Measurements from ENCODE around the gene MFNG.

MFNG gene

DNA sequence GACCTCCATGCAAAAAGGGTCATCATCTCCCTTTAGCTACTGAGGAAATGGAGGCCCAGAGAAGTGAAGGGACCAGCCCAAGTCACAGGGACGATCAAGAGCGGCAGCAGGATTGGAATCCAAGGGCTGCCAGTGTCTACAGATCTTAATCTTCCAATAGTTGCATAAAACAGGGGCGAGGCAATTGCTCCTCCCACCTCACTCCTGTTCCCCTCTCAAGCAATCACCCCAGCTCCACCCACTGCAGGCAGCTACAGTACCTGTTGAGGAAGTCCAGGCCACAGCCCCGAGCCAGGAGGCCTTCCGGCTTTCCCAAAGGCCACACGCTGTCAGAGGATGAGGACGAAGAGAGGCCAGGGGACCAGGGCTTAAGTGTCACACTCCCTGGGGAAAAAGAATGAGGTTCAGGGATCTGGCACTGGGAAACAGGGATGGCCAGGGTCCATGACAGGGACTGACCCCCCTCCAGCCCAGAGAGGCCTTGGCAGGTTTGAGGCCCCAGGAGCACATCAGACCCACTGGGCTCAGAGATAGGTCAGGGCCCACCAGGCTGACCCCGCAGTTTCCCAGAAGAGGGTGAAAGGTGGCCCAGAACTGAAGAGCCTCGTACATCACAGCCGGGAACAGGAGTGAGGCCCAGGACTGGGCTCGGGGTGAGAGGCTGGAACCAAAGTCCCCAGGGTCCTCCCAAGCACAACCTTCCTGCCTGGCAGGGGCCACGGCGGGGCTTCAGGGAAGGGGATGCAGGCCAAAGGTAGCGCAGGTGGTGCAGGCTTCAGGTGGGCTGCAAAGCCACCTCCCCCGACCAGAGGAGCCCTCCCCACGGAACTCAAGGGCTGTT lies 16.4 kb upstream of the MFNG start:
- Histone ChIP-seq H3K27ac (ENCODE audit: low read depth, low read length, severe bottlenecking) (no peak overlapping the region), H3K9me3 (ENCODE audit: control insufficient read depth, low read length) (no peaks in the 10 kb centered on the region), H3K4me1 (ENCODE audit: control insufficient read depth, insufficient read depth, low read length, poor library complexity, severe bottlenecking) (peaks cover 23% of the 10 kb centered on the region), H3K36me3 (ENCODE audit: control insufficient read depth, insufficient read depth, low read length) (peaks cover 21% of the 10 kb centered on the region), H3K4me3 (ENCODE audit: extremely low read depth, insufficient read depth, low read length, poor library complexity, severe bottlenecking) (no peak overlapping the region)
- WGBS, 2 experiments (ENCODE audit: insufficient coverage in 2 of 2): 89 to 94% methylated on average over 11 to 12 of the region's 16 CpGs

DNA sequence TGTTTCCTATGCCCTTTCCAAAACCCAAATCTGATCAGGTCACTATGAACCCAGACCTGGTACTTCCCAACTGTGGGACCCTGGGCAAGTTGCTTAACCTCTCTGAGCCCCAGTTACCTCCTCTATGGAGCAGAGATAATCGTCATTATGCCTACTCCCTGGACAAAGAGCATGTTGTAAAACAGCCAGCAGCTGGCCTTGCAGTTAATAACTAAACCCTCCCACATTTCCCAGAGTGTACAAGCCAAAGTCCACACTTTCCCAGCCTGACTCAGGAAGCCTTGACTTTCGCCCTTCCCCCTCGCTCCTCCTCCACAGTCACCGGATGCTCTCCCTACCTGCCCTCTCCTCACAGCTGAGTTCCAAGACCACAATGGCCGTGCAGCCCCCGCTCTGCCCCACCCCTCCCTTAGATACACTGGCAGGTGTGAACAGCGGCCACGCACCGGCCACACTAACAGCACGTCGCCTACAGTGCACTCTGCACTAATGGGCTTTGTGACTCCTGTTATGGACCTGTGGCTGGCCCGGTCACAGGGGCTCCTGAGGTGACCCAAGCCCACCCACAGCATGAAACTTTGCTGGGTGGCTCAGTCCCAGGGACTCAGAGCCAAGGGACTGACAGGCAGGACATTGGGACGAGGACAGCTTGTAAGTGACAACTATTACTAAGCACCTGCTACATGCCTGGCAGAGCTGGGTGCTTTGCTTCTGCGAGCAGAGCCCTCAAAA lies 15.6 kb upstream of the MFNG start:
- 74 to 76% methylated on average over 11 to 12 of the region's 14 CpGs for WGBS, 2 experiments (ENCODE audit: insufficient coverage in 2 of 2)
- peaks cover 28% of the 10 kb centered on the region for H3K4me1 ChIP-seq (ENCODE audit: control insufficient read depth, insufficient read depth, low read length, poor library complexity, severe bottlenecking)
- H3K9me3 ChIP-seq (ENCODE audit: control insufficient read depth, low read length): no peaks in the 10 kb centered on the region
- H3K27ac ChIP-seq (ENCODE audit: low read depth, low read length, severe bottlenecking): peak overlapping the region; percentile 10
- H3K36me3 ChIP-seq (ENCODE audit: control insufficient read depth, insufficient read depth, low read length): peaks cover 14% of the 10 kb centered on the region
- no peak overlapping the region for H3K4me3 ChIP-seq (ENCODE audit: extremely low read depth, insufficient read depth, low read length, poor library complexity, severe bottlenecking)

- peak overlapping the region; percentile 10 for H3K27ac ChIP-seq (ENCODE audit: low read depth, low read length, severe bottlenecking)
- no peaks in the 10 kb centered on the region for H3K9me3 ChIP-seq (ENCODE audit: control insufficient read depth, low read length)
- 81 to 89% methylated on average over 14 to 20 of the region's 24 CpGs for WGBS, 2 experiments (ENCODE audit: insufficient coverage in 2 of 2)
- peaks cover 9% of the 10 kb centered on the region for H3K36me3 ChIP-seq (ENCODE audit: control insufficient read depth, insufficient read depth, low read length)
- no peak overlapping the region for H3K4me3 ChIP-seq (ENCODE audit: extremely low read depth, insufficient read depth, low read length, poor library complexity, severe bottlenecking)
- peaks cover 32% of the 10 kb centered on the region for H3K4me1 ChIP-seq (ENCODE audit: control insufficient read depth, insufficient read depth, low read length, poor library complexity, severe bottlenecking)
These were observed 14.8 kb upstream of the MFNG start for GRCh38 chr22:37500745-37501609.

DNA sequence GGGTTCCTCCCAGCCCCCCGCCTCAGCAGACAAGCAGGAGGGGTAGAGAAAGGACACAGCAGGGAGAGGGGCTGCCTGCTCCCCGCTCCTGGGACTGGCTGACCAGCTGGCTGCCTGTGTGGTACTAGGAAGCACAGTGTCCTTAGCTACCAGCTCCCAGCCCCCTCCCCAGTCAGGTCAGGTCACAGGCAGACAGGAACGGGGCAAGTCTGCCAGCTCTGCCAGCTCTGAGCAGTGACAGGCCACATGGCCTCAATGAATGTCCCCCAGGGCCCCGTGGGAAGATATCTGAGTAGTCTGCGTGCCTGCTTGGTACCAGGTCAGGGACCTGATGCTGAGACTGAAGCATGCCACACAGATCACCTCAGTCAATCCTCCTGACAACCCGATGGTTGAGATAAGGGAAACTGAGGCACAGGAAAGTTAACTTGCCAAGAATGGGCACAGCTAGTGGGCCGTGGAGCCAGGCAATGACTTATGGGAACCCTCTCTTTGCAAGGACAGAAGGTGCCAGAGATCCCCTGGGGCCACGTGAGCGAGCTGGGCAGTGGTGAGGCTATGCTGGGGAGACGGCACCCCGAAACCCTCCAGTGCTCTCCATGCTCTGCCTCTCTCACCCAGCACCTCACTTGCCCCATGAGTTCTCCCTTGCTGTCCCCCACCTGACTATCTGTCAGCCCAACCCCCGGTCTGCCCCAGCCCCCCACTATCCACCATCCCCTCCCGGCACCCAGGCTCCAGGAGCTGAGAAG lies 13.8 kb upstream of the MFNG start:
- H3K4me3 ChIP-seq (ENCODE audit: extremely low read depth, insufficient read depth, low read length, poor library complexity, severe bottlenecking): no peak overlapping the region
- no peak overlapping the region for H3K27ac ChIP-seq (ENCODE audit: low read depth, low read length, severe bottlenecking)
- WGBS, 2 experiments (ENCODE audit: insufficient coverage in 2 of 2): 93 to 100% methylated on average over 5 to 8 of the region's 13 CpGs
- H3K4me1 ChIP-seq (ENCODE audit: control insufficient read depth, insufficient read depth, low read length, poor library complexity, severe bottlenecking): peaks cover 32% of the 10 kb centered on the region
- peaks cover 10% of the 10 kb centered on the region for H3K36me3 ChIP-seq (ENCODE audit: control insufficient read depth, insufficient read depth, low read length)
- H3K9me3 ChIP-seq (ENCODE audit: control insufficient read depth, low read length): no peaks in the 10 kb centered on the region

DNA sequence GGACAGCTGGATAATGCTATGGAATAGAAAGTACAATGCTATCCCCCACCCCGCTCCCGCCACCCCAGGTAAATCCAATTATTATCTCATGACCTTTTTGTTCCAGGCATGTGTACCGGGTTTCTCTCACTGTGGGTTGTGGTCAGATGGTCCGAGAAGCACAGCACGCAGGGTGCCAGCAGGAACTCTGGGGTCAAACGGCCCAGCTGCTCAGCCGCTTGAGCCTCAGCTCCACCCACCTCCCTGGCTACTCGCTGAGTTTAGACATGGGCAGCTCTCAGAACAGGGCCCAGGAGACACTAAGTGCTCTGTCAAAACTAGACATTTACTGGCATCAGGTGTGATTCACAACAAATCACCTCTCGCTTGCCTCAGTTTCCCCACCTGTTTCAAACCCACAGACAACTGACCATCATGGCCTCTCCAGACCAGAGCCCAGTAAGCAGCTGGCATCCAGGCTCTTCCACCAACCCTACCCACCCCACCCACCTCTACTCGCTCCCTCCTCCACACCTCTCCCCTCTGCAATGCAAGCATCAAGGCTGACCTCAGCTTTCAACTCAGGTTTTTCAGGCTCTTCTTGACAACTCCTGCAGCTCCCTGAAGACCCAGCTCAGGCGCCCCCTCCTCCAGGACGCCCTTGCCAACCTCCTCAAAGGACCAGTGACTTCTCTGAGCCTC lies 13.0 kb upstream of the MFNG start:
- no peak overlapping the region for H3K27ac ChIP-seq (ENCODE audit: low read depth, low read length, severe bottlenecking)
- no peak overlapping the region for H3K4me3 ChIP-seq (ENCODE audit: extremely low read depth, insufficient read depth, low read length, poor library complexity, severe bottlenecking)
- H3K9me3 ChIP-seq (ENCODE audit: control insufficient read depth, low read length): no peaks in the 10 kb centered on the region
- H3K4me1 ChIP-seq (ENCODE audit: control insufficient read depth, insufficient read depth, low read length, poor library complexity, severe bottlenecking): peaks cover 32% of the 10 kb centered on the region
- peaks cover 10% of the 10 kb centered on the region for H3K36me3 ChIP-seq (ENCODE audit: control insufficient read depth, insufficient read depth, low read length)
- WGBS, 2 experiments (ENCODE audit: insufficient coverage in 2 of 2): 84 to 87% methylated on average over 10 to 12 of the region's 12 CpGs

- Histone ChIP-seq H3K4me1 (ENCODE audit: control insufficient read depth, insufficient read depth, low read length, poor library complexity, severe bottlenecking) (peaks cover 32% of the 10 kb centered on the region), H3K27ac (ENCODE audit: low read depth, low read length, severe bottlenecking) (no peak overlapping the region), H3K36me3 (ENCODE audit: control insufficient read depth, insufficient read depth, low read length) (peaks cover 8% of the 10 kb centered on the region), H3K4me3 (ENCODE audit: extremely low read depth, insufficient read depth, low read length, poor library complexity, severe bottlenecking) (no peak overlapping the region), H3K9me3 (ENCODE audit: control insufficient read depth, low read length) (no peaks in the 10 kb centered on the region)
- 41 to 48% methylated on average over 10 to 11 of the region's 15 CpGs for WGBS, 2 experiments (ENCODE audit: insufficient coverage in 2 of 2)
These were observed 12.2 kb upstream of the MFNG start for GRCh38 chr22:37498289-37498909.

DNA sequence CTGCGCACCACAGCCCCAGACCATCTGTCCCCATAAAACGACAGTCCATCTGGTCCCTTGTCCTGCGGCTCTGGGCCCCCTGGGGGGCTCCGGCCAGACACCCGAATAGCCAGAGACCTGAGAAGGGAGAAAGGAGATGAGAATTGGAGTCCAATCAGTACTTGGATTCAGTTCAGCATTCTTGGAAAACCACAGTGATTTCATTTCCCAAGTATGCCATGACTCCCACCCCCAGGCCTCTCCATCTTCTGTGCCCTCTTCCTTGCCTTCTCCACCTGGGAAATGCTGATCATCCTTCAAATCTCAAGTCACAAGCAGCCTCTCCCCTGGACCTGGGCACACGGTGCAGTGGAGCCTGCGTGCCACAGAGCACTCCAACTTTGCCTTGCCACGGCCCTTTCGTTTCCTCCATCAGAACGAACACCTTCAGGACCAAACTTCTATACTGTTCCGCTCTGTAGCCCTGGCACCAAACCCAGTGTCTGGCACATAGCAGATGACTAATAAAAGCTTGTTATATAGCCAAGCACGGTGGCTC lies 10.9 kb upstream of the MFNG start:
- 88 to 92% methylated on average over 7 to 9 of the region's 12 CpGs for WGBS, 2 experiments (ENCODE audit: insufficient coverage in 2 of 2)
- H3K27ac ChIP-seq (ENCODE audit: low read depth, low read length, severe bottlenecking): peak overlapping the region; percentile 53

GRCh38 chr22:37496651-37497050 lies 10.5 kb upstream of the MFNG start:
- Histone ChIP-seq H3K27ac (ENCODE audit: low read depth, low read length, severe bottlenecking) (peak overlapping the region; percentile 53), H3K4me1 (ENCODE audit: control insufficient read depth, insufficient read depth, low read length, poor library complexity, severe bottlenecking) (peaks cover 24% of the 10 kb centered on the region), H3K9me3 (ENCODE audit: control insufficient read depth, low read length) (no peaks in the 10 kb centered on the region), H3K4me3 (ENCODE audit: extremely low read depth, insufficient read depth, low read length, poor library complexity, severe bottlenecking) (no peak overlapping the region), H3K36me3 (ENCODE audit: control insufficient read depth, insufficient read depth, low read length) (peaks cover 5% of the 10 kb centered on the region)
- whole genome bisulfite sequencing, 2 experiments (ENCODE audit: insufficient coverage in 2 of 2): 90 to 95% methylated on average over 7 to 9 of the region's 11 CpGs

More for the DNA sequence above, 10.9 kb upstream of the MFNG start:
- Histone ChIP-seq H3K4me1 (ENCODE audit: control insufficient read depth, insufficient read depth, low read length, poor library complexity, severe bottlenecking) (peaks cover 29% of the 10 kb centered on the region), H3K9me3 (ENCODE audit: control insufficient read depth, low read length) (no peaks in the 10 kb centered on the region), H3K4me3 (ENCODE audit: extremely low read depth, insufficient read depth, low read length, poor library complexity, severe bottlenecking) (no peak overlapping the region), H3K36me3 (ENCODE audit: control insufficient read depth, insufficient read depth, low read length) (peaks cover 5% of the 10 kb centered on the region)

- H3K4me3 ChIP-seq (ENCODE audit: extremely low read depth, insufficient read depth, low read length, poor library complexity, severe bottlenecking): no peak overlapping the region
- no peak overlapping the region for H3K27ac ChIP-seq (ENCODE audit: low read depth, low read length, severe bottlenecking)
- WGBS, 2 experiments (ENCODE audit: insufficient coverage in 2 of 2): 88 to 94% methylated on average over 8 of the region's 10 CpGs
- no peaks in the 10 kb centered on the region for H3K9me3 ChIP-seq (ENCODE audit: control insufficient read depth, low read length)
- H3K36me3 ChIP-seq (ENCODE audit: control insufficient read depth, insufficient read depth, low read length): peaks cover 5% of the 10 kb centered on the region
- peaks cover 13% of the 10 kb centered on the region for H3K4me1 ChIP-seq (ENCODE audit: control insufficient read depth, insufficient read depth, low read length, poor library complexity, severe bottlenecking)
These were observed 7.8 kb upstream of the MFNG start for GRCh38 chr22:37493979-37494378.
